ENCODE measurements around the gene GALK2. TPM values are rescaled to one million over a fixed set of nuclear protein-coding genes. Genes with fewer than 3 reads are reported as not detected.

The GALK2 gene
- total RNA-seq, 2 donors from 2014 or later = 28.5 to 52.3 TPM

DNA sequence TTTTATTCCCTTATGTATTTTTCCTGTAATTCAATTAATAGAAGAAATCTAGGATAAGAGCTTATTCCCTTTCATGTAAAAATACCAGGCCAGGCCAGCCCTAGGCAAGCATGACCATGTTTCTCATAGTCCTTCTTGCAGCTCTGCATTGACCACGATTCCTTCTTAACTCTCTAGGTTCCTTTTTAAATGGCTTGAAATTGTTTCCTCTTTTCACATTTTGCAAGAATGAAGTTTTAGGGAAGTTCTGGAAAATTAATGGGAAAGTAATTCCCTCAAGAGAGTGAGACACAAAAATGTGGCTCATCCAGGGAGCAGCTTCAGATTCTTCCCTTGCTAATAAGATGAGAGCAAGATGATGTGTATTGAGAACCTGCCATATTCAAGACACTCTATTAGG lies 136.5 kb downstream of the GALK2 start:
- H3K27me3 ChIP-seq (replicated peaks; ENCODE audit: insufficient read depth) = no peaks in the 10 kb centered on the region
- H3K4me1 ChIP-seq (replicated peaks) = no peaks in the 10 kb centered on the region
- intact Hi-C loops (cut with DNase I) = no loop called here
- WGBS = 73% methylated on average over 1 of the region's 1 CpG
- TF ChIP-seq, protein P1, sequence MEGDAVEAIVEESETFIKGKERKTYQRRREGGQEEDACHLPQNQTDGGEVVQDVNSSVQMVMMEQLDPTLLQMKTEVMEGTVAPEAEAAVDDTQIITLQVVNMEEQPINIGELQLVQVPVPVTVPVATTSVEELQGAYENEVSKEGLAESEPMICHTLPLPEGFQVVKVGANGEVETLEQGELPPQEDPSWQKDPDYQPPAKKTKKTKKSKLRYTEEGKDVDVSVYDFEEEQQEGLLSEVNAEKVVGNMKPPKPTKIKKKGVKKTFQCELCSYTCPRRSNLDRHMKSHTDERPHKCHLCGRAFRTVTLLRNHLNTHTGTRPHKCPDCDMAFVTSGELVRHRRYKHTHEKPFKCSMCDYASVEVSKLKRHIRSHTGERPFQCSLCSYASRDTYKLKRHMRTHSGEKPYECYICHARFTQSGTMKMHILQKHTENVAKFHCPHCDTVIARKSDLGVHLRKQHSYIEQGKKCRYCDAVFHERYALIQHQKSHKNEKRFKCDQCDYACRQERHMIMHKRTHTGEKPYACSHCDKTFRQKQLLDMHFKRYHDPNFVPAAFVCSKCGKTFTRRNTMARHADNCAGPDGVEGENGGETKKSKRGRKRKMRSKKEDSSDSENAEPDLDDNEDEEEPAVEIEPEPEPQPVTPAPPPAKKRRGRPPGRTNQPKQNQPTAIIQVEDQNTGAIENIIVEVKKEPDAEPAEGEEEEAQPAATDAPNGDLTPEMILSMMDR (IDR thresholded peaks at IDR 0.05) = no peak
- DNase-seq (ENCODE audit: low spot score) = no peak
- H3K36me3 ChIP-seq = no peaks in the 10 kb centered on the region
- H3K4me3 ChIP-seq = no peak overlapping the region
- no peaks in the 10 kb centered on the region for H3K9me3 ChIP-seq
- no peak overlapping the region for H3K27ac ChIP-seq

DNA sequence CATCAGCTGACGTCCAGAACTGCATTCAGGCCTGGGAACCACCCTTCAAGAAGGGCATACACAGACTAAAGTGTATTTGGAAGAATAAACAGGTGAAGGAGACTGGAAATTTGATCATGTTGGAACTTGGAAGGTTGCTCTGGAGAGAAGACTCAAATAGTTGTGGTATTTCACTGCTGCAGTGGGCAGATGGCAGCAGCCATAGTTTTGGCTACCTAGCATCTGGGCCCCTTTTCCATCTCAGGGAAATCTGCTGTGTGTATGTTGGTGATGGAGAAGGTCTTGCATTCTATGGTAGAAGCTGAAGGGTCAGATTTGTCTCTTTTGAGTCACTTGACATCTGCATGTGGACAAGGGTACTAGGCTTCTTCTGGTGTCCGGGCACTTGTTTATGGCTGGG lies 138.6 kb downstream of the GALK2 start:
- DNase-seq (ENCODE audit: low spot score) = no peak
- Histone ChIP-seq H3K4me1 (replicated peaks) (no peaks in the 10 kb centered on the region), H3K27ac (no peak overlapping the region), H3K4me3 (no peak overlapping the region), H3K36me3 (no peaks in the 10 kb centered on the region), H3K27me3 (replicated peaks; ENCODE audit: insufficient read depth) (no peaks in the 10 kb centered on the region), H3K9me3 (no peaks in the 10 kb centered on the region)
- intact Hi-C loops (cut with DNase I) = no loop called here
- WGBS = 98% methylated on average over 2 of the region's 2 CpGs
- TF ChIP-seq POLR2A (IDR thresholded peaks at IDR 0.05) (no peak), POLR2AphosphoS5 (IDR thresholded peaks at IDR 0.05) (no peak)
- TF ChIP-seq, protein P1 (IDR thresholded peaks at IDR 0.05) = no peak

DNA sequence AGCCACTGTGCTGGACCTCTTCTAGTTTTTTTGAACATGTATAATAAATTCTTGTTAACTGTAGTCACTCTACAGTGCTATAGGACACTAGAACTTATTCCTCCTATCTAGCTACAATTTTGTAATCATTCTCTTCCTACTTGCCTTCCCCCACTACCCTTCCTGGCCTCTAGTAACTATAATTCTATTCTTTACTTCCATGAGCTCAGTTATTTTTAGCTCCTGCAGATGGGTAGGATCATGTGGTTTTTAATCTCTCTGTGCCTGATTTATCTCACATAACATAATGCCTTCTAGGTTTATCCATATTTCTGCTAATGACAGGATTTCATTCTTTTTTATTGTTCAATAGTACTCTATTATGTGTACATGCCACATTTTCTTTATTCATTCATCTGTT lies 139.8 kb downstream of the GALK2 start:
- Histone ChIP-seq H3K27me3 (replicated peaks; ENCODE audit: insufficient read depth) (no peaks in the 10 kb centered on the region), H3K9me3 (no peaks in the 10 kb centered on the region), H3K36me3 (no peaks in the 10 kb centered on the region), H3K4me3 (no peak overlapping the region), H3K27ac (no peak overlapping the region), H3K4me1 (replicated peaks) (no peaks in the 10 kb centered on the region)
- no peak for DNase-seq (ENCODE audit: low spot score)
- TF ChIP-seq POLR2AphosphoS5 (IDR thresholded peaks at IDR 0.05) (no peak), POLR2A (IDR thresholded peaks at IDR 0.05) (no peak)
- TF ChIP-seq, protein P1 (IDR thresholded peaks at IDR 0.05) = no peak
- intact Hi-C loops (cut with DNase I) = no loop called here

DNA sequence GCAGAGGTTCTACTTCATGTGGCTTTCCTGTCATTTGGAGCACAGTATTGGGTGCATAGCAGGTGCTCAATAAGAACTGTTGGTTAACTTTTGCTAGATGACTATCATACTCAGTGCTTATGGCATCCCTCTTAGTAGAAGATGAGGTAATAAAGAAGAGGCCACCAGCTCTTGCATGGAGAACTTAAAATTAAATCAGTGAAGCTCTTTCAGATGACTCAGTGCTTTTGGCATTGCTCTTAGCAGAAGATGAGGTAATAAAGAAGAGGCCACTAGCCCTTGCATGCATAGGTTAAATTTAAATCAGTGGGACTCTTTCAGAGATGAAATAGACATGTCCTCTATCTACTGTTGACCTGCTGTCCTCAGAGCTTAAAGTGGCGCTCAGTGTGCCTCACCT lies 143.6 kb downstream of the GALK2 start:
- Histone ChIP-seq H3K4me3 (no peak overlapping the region), H3K27me3 (replicated peaks; ENCODE audit: insufficient read depth) (no peaks in the 10 kb centered on the region), H3K36me3 (no peaks in the 10 kb centered on the region), H3K4me1 (replicated peaks) (no peaks in the 10 kb centered on the region), H3K9me3 (no peaks in the 10 kb centered on the region), H3K27ac (no peak overlapping the region)
- 100% methylated on average over 1 of the region's 1 CpG for WGBS
- DNase-seq (ENCODE audit: low spot score) = no peak
- intact Hi-C loops (cut with DNase I) = no loop called here
- TF ChIP-seq POLR2A (IDR thresholded peaks at IDR 0.05) (no peak), POLR2AphosphoS5 (IDR thresholded peaks at IDR 0.05) (no peak)
- TF ChIP-seq, protein P1 (IDR thresholded peaks at IDR 0.05) = no peak

DNA sequence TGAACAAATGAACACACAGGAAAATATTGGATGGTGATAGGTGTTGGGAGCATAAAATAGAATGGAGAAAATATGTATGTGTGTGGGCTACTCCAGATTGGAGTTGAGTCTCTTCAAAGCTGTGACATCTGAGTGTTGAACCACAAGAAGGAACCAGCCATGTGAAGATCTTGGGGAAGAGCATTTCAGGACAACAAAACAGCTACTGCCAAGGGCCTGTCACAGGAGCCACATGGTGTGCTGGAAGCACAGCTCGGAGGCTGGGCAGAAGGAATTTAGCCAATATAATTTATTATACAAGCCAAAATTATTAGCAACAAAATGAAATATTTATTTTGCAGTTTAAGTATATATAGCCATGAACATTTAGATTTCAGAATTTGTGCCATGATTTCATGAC lies 144.7 kb downstream of the GALK2 start:
- Histone ChIP-seq H3K9me3 (no peaks in the 10 kb centered on the region), H3K4me1 (replicated peaks) (no peaks in the 10 kb centered on the region), H3K36me3 (no peaks in the 10 kb centered on the region), H3K4me3 (no peak overlapping the region), H3K27me3 (replicated peaks; ENCODE audit: insufficient read depth) (no peaks in the 10 kb centered on the region), H3K27ac (no peak overlapping the region)
- DNase-seq (ENCODE audit: low spot score) = no peak
- WGBS = 56% methylated on average over 1 of the region's 1 CpG
- TF ChIP-seq, protein P1 (IDR thresholded peaks at IDR 0.05) = no peak
- TF ChIP-seq POLR2AphosphoS5 (IDR thresholded peaks at IDR 0.05) (no peak), POLR2A (IDR thresholded peaks at IDR 0.05) (no peak)
- intact Hi-C loops (cut with DNase I) = no loop called here
